ENCODE results near the gene SCN1A. TPM values are rescaled to one million over a fixed set of nuclear protein-coding genes. Genes with fewer than 3 reads are reported as not detected.

SCN1A gene
- total and polyA plus RNA-seq, 2 of the 4 experiments (the other 2 are of a cell fraction), result under 0.01 TPM; not detected in 1

GRCh38 chr2:166144071-166144470, 16.3 kb upstream of the SCN1A start:
- no peak for ATAC-seq (ENCODE audit: low read depth)
- Histone ChIP-seq H2BK20ac (ENCODE audit: low read depth, low read length) (no peak overlapping the region), H3K4me1 (ENCODE audit: control insufficient read depth, insufficient read depth, low read length) (no peaks in the 10 kb centered on the region), H3K14ac (replicated peaks; ENCODE audit: low read depth, low read length) (no peak overlapping the region), H3K9ac (ENCODE audit: low read depth, low read length) (no peak overlapping the region), H2BK120ac (ENCODE audit: low read depth, low read length) (no peak overlapping the region), H3K9me1 (ENCODE audit: insufficient read depth, low read length) (no peaks in the 10 kb centered on the region), H3K9me3 (ENCODE audit: control insufficient read depth, insufficient read depth, low read length) (no peaks in the 10 kb centered on the region), H4K20me1 (ENCODE audit: insufficient read depth, low read length) (no peaks in the 10 kb centered on the region), H4K91ac (ENCODE audit: insufficient read depth, low read depth, low read length) (no peak overlapping the region), H3K27me3 (ENCODE audit: control insufficient read depth, insufficient read depth, low read length) (no peaks in the 10 kb centered on the region), H2BK5ac (ENCODE audit: low read depth, low read length, poor library complexity, severe bottlenecking) (no peak overlapping the region), H3K36me3 (ENCODE audit: control insufficient read depth, insufficient read depth, low read length) (no peaks in the 10 kb centered on the region), H4K8ac (ENCODE audit: low read depth in 2 of 2, low read length in 2 of 2) (no peak overlapping the region), H4K5ac (ENCODE audit: low read depth, low read length) (no peak overlapping the region), H3K23ac (ENCODE audit: low read depth, low read length) (no peak overlapping the region), H3K79me1 (ENCODE audit: low read depth in 1 of 2, low read length in 2 of 2) (no peaks in the 10 kb centered on the region), H3K18ac (ENCODE audit: low read depth, low read length) (no peak overlapping the region), H3K27ac (ENCODE audit: insufficient read depth, low read length) (no peak overlapping the region), H2AFZ (replicated peaks; ENCODE audit: low read length, poor library complexity) (no peak overlapping the region), H3K4ac (ENCODE audit: low read depth, low read length) (no peak overlapping the region), H3K4me2 (ENCODE audit: low read depth, low read length) (no peak overlapping the region; the same call in 1 of the 2 replicates), H2BK15ac (ENCODE audit: low read depth, low read length) (no peak overlapping the region), H3K4me3 (ENCODE audit: insufficient read depth, low read depth, low read length) (no peak overlapping the region), H3K56ac (ENCODE audit: extremely low read depth, insufficient read depth, low read length) (no peak overlapping the region), H2AK9ac (replicated peaks; ENCODE audit: low read depth, low read length, poor library complexity) (no peak overlapping the region), H2AK5ac (ENCODE audit: low read depth, low read length) (no peak overlapping the region)
- no TSS peak for BruUV-seq (replicated peaks)
- intact Hi-C loops (cut with micrococcal nuclease) (no loop called here), in situ Hi-C loops (cut with MboI; ENCODE audit: low sequenced_read_pairs) (loop anchor here (25.0 kb wide), 1 partner anchor 757 kb away; no protein-coding TSS in a partner anchor), dilution Hi-C loops (cut with HindIII; ENCODE audit: low sequenced_read_pairs, unreplicated experiment) (no loop called here)
- TF ChIP-seq MAZ (IDR thresholded peaks at IDR 0.05; ENCODE audit: borderline replicate concordance, low read depth, low read length) (no peak), USF2 (IDR thresholded peaks at IDR 0.05; ENCODE audit: low read depth, low read length) (no peak), CHD1 (IDR thresholded peaks at IDR 0.05; ENCODE audit: low read depth, low read length) (no peak), SMC3 (IDR thresholded peaks at IDR 0.05; ENCODE audit: low read depth, low read length) (no peak)
- ChIA-PET POLR2A (ENCODE audit: unreplicated experiment) (no interaction called here), CTCF (no interaction called here)
- DNase-seq, result no peak
- no CpG with 5 or more reads among the region's 1 CpG for WGBS, 2 experiments (ENCODE audit: extremely low coverage in 2 of 2, insufficient read length in 1 of 2)
